Liver (tissue), 5 donors: ENCODE data around the gene CXCL6. TPM values are rescaled to one million over a fixed set of nuclear protein-coding genes. Genes with fewer than 3 reads are reported as not detected.

Experiments
- CTCF ChIP-seq: fragments of 150-350 bp; IDR thresholded peaks from 2 replicates; pipeline ENCODE4 v1.5.1; 2017; ENCODE audit warnings: improper control_type of control experiment, low read depth, low read length; ENCODE audit not compliant: missing input control
- polyA plus RNA-seq, 2 donors: library from polyadenylated mRNA; stranded (reverse) in 1 of 2; unstranded in 1 of 2; fragments of 200-250 nt in 1 of 2; fragments of >200 nt in 1 of 2; fragmentation: Nextera tagmentation in 1 of 2; extraction: Ambion mirVana in 1 of 2; gene quantifications; one replicate each; pipeline versions ENCODE4 v1.2.1 to v1.2.3, GENCODE V29; 2013 to 2015
- total RNA-seq, 2 donors: library from RNA; depleted of rRNA; stranded (reverse); fragments of >200 nt; gene quantifications; one replicate each; pipeline ENCODE4 v1.2.3, GENCODE V29; 2014
- donor health status: healthy.
- donor health status: healthy.
- donor health status: healthy.

Gene CXCL6
- total and polyA plus RNA-seq, 4 donors: 0.19 to 5.5 (median 3.2) TPM

- no peak for TF ChIP-seq CTCF
Measured at GRCh38 chr4:73885574-73886267, 49.2 kb downstream of the CXCL6 start (continued).

Other genes with a start within 250 kb of the CXCL6 start
- under 1 TPM; 0.08 to 0.09 TPM for gene RASSF6, start 216.2 kb upstream of the CXCL6 start, total RNA-seq
- under 1 TPM; 0.15 to 0.38 TPM for gene RASSF6, start 216.2 kb upstream of the CXCL6 start, polyA plus RNA-seq
- 1 to 10 TPM; 1.5 to 3.8 TPM for gene CXCL8, start 96.1 kb upstream of the CXCL6 start, total RNA-seq
- under 1 TPM; 0.33 to 0.65 TPM for gene CXCL8, start 96.1 kb upstream of the CXCL6 start, polyA plus RNA-seq
- gene PF4V1, start 16.6 kb downstream of the CXCL6 start, total RNA-seq: 1 to 10 TPM in 1 of 2 donors, not detected in 1; 3.4 TPM
- under 1 TPM; 0.16 to 0.74 TPM for gene PF4V1, start 16.6 kb downstream of the CXCL6 start, polyA plus RNA-seq
- gene CXCL1, start 32.7 kb downstream of the CXCL6 start, total RNA-seq: 1 to 10 TPM in 1 of 2 donors, not detected in 1; 4.2 TPM
- 1 to 10 TPM in 1 of 2 donors, under 1 TPM in 1; 0.97 to 2.8 TPM for gene CXCL1, start 32.7 kb downstream of the CXCL6 start, polyA plus RNA-seq
- 10 to 100 TPM in 1 of 2 donors, not detected in 1; 38.5 TPM for gene PF4, start 145.3 kb downstream of the CXCL6 start, total RNA-seq
- 1 to 10 TPM; 1.1 TPM for gene PF4, start 145.3 kb downstream of the CXCL6 start, polyA plus RNA-seq
- 10 to 100 TPM in 1 of 2 donors, under 1 TPM in 1; 0.67 to 55.0 TPM for gene PPBP, start 151.5 kb downstream of the CXCL6 start, total RNA-seq
- 1 to 10 TPM in 1 of 2 donors, under 1 TPM in 1; 0.67 to 2.1 TPM for gene PPBP, start 151.5 kb downstream of the CXCL6 start, polyA plus RNA-seq
- under 1 TPM; 0.14 to 0.33 TPM for gene CXCL5, start 162.0 kb downstream of the CXCL6 start, total RNA-seq
- gene CXCL5, start 162.0 kb downstream of the CXCL6 start, polyA plus RNA-seq: under 1 TPM in 1 of 2 donors, not detected in 1; 0.03 TPM
- gene CXCL3, start 202.0 kb downstream of the CXCL6 start, total RNA-seq: under 1 TPM; 0.51 to 0.75 TPM
- under 1 TPM; 0.07 to 0.96 TPM for gene CXCL3, start 202.0 kb downstream of the CXCL6 start, polyA plus RNA-seq